ENCODE results near the gene DAPK1. TPM values are rescaled to one million over a fixed set of nuclear protein-coding genes. Genes with fewer than 3 reads are reported as not detected.

DAPK1 gene
- total RNA-seq, 1 donor from 2014 or later = 24.6 TPM

DNA sequence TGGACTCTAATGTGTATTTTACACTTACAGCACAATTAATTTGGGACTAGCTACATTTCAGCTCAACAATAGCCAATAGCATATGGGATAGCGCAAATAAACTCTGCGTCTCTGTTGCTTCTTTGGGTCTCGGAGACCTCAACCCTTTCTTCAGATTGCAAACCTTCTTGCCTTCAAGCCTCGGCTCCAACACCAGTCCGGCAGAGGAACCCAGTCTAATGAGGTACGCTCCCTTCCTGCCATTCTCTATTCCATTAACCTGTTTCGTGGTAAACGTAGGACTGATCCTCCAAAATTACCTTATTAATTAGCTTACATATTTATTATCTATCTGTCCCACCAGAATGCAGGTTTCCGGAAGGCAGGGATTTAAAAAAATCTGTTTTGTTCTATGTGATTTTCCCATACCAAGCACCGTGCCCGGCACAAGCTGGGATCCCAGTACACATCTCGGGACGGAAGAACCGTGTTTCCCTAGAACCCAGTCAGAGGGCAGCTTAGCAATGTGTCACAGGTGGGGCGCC, 525 bp upstream of the DAPK1 start:
- no peak for DNase-seq (ENCODE audit: extremely low spot score in 2 of 2)
- H3K9me3 ChIP-seq = no peaks in the 10 kb centered on the region
- TF ChIP-seq, protein P1, sequence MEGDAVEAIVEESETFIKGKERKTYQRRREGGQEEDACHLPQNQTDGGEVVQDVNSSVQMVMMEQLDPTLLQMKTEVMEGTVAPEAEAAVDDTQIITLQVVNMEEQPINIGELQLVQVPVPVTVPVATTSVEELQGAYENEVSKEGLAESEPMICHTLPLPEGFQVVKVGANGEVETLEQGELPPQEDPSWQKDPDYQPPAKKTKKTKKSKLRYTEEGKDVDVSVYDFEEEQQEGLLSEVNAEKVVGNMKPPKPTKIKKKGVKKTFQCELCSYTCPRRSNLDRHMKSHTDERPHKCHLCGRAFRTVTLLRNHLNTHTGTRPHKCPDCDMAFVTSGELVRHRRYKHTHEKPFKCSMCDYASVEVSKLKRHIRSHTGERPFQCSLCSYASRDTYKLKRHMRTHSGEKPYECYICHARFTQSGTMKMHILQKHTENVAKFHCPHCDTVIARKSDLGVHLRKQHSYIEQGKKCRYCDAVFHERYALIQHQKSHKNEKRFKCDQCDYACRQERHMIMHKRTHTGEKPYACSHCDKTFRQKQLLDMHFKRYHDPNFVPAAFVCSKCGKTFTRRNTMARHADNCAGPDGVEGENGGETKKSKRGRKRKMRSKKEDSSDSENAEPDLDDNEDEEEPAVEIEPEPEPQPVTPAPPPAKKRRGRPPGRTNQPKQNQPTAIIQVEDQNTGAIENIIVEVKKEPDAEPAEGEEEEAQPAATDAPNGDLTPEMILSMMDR (IDR thresholded peaks at IDR 0.05) = no peak
- TF ChIP-seq POLR2AphosphoS5 (IDR thresholded peaks at IDR 0.05; ENCODE audit: insufficient read depth in 1 of 2, low read depth in 1 of 2) = no peak
- peak overlapping the region; percentile 57 to 68 for H3K4me3 ChIP-seq
- H3K36me3 ChIP-seq = no peaks in the 10 kb centered on the region
- intact Hi-C loops (cut with DNase I) = no loop called here
- H3K27ac ChIP-seq = no peak overlapping the region
- H3K27me3 ChIP-seq = peaks cover 6% of the 10 kb centered on the region
- peaks cover 26% of the 10 kb centered on the region for H3K4me1 ChIP-seq

GRCh38 chr9:87498046-87498810, 561 bp downstream of the DAPK1 start:
- peak overlapping the region; percentile 57 to 68 for H3K4me3 ChIP-seq
- DNase-seq (ENCODE audit: extremely low spot score in 2 of 2) = no peak
- H3K9me3 ChIP-seq = no peaks in the 10 kb centered on the region
- H3K36me3 ChIP-seq = no peaks in the 10 kb centered on the region
- intact Hi-C loops (cut with DNase I) = no loop called here
- H3K4me1 ChIP-seq = peaks cover 26% of the 10 kb centered on the region
- H3K27ac ChIP-seq = peak overlapping the region; percentile 55
- H3K27me3 ChIP-seq = peaks cover 6% of the 10 kb centered on the region
- TF ChIP-seq, protein P1 (IDR thresholded peaks at IDR 0.05) = no peak
- TF ChIP-seq POLR2A (IDR thresholded peaks at IDR 0.05) = no peak
- no peak for TF ChIP-seq POLR2AphosphoS5 (IDR thresholded peaks at IDR 0.05; ENCODE audit: insufficient read depth in 1 of 2, low read depth in 1 of 2)

- H3K27ac ChIP-seq = peak overlapping the region; percentile 55
- peak overlapping the region; percentile 57 to 68 for H3K4me3 ChIP-seq
- peaks cover 26% of the 10 kb centered on the region for H3K4me1 ChIP-seq
- TF ChIP-seq POLR2AphosphoS5 (IDR thresholded peaks at IDR 0.05; ENCODE audit: insufficient read depth in 1 of 2, low read depth in 1 of 2) = no peak
- TF ChIP-seq POLR2A (IDR thresholded peaks at IDR 0.05) = no peak
- TF ChIP-seq, protein P1 (IDR thresholded peaks at IDR 0.05) = no peak
- no peaks in the 10 kb centered on the region for H3K36me3 ChIP-seq
- intact Hi-C loops (cut with DNase I) = no loop called here
- H3K27me3 ChIP-seq = peaks cover 6% of the 10 kb centered on the region
- H3K9me3 ChIP-seq = no peaks in the 10 kb centered on the region
- no peak for DNase-seq (ENCODE audit: extremely low spot score in 2 of 2)
Observed at GRCh38 chr9:87498811-87499360, 1.2 kb downstream of the DAPK1 start.

- Histone ChIP-seq H3K4me3 (peak overlapping the region in 1 of 2 donors; percentile 57), H3K4me1 (peaks cover 26% of the 10 kb centered on the region)
- intact Hi-C loops (cut with DNase I) = no loop called here
Observed at GRCh38 chr9:87499424-87500017, 1.9 kb downstream of the DAPK1 start.

More at GRCh38 chr9:87499424-87500017, 1.9 kb downstream of the DAPK1 start:
- DNase-seq (ENCODE audit: extremely low spot score in 2 of 2) = no peak
- Histone ChIP-seq H3K9me3 (no peaks in the 10 kb centered on the region), H3K36me3 (no peaks in the 10 kb centered on the region), H3K27ac (no peak overlapping the region), H3K27me3 (peaks cover 6% of the 10 kb centered on the region)
- no peak for TF ChIP-seq POLR2AphosphoS5 (IDR thresholded peaks at IDR 0.05; ENCODE audit: insufficient read depth in 1 of 2, low read depth in 1 of 2)
- TF ChIP-seq, protein P1 (IDR thresholded peaks at IDR 0.05) = no peak
- TF ChIP-seq POLR2A (IDR thresholded peaks at IDR 0.05) = no peak

All from vagina (tissue), 2 donors.